Thoracic aorta (tissue), 2 donors: ENCODE data around the gene FERMT3. TPM values are rescaled to one million over a fixed set of nuclear protein-coding genes. Genes with fewer than 3 reads are reported as not detected.

Experiments used
- ATAC-seq: fragments of 150-250 bp; one replicate; pipeline ENCODE4 v1.8.0; 2017; ENCODE audit warnings: low read depth; ENCODE audit not compliant: insufficient number of reproducible peaks, low FRiP score
- DNase-seq: peaks from one replicate; pipeline ENCODE4 v3.0.0-alpha.2; 2020; ENCODE audit warnings: low spot score
- H3K27ac ChIP-seq, 2 donors: fragments of 200-600 bp; sonication (generic); 1 replicate in 1 of 2; 2 replicates in 1 of 2; pipeline ENCODE4 v1.5.1; 2016; ENCODE audit warnings: mild to moderate bottlenecking in 2 of 2, moderate library complexity in 2 of 2
- H3K27me3 ChIP-seq: fragments of 200-600 bp; sonication (generic); replicated peaks from 2 replicates; pipeline ENCODE4 v1.6.0; 2016; ENCODE audit warnings: mild to moderate bottlenecking; ENCODE audit not compliant: insufficient read depth
- H3K36me3 ChIP-seq: fragments of 200-600 bp; sonication (generic); one replicate; pipeline ENCODE4 v1.5.1; 2016
- H3K4me1 ChIP-seq, 2 donors: fragments of 200-600 bp; sonication (generic); 1 replicate in 1 of 2; 2 replicates in 1 of 2; pipeline versions ENCODE4 v1.5.1 to v1.6.0; 2016; ENCODE audit warnings: low read depth in 2 of 2, mild to moderate bottlenecking in 1 of 2; ENCODE audit not compliant: control insufficient read depth in 1 of 2
- H3K4me3 ChIP-seq: fragments of 200-600 bp; sonication (generic); 2 replicates; pipeline ENCODE4 v1.5.1; 2016; ENCODE audit warnings: mild to moderate bottlenecking
- H3K9me3 ChIP-seq: fragments of 200-600 bp; sonication (generic); 2 replicates; pipeline ENCODE4 v1.5.1; 2016
- CTCF ChIP-seq: fragments of 200-600 bp; sonication (generic); IDR thresholded peaks from one replicate; pipeline ENCODE4 v1.5.1; 2019; ENCODE audit warnings: antibody characterized with exemption
- total RNA-seq, 2 donors: library from RNA; depleted of rRNA; stranded (reverse); fragments of >200 nt; gene quantifications; one replicate each; pipeline versions ENCODE4 v1.1.0 to v1.2.3, GENCODE V29; 2016

The FERMT3 gene
- total RNA-seq, 2 donors from 2014 or later: 47.2 to 66.6 TPM

GRCh38 chr11:64235437-64236161 lies 29.1 kb downstream of the FERMT3 start:
- ATAC-seq: no peak
- H3K4me3 ChIP-seq: peak overlapping the region; percentile 88
- no peak for DNase-seq
- H3K36me3 ChIP-seq: peaks cover 11% of the 10 kb centered on the region
- peak overlapping the region; percentile 85 to 91 for H3K27ac ChIP-seq
- H3K4me1 ChIP-seq: peaks cover 26 to 55% of the 10 kb centered on the region in 2 donors
- no peaks in the 10 kb centered on the region for H3K27me3 ChIP-seq
- no peak for TF ChIP-seq CTCF
- no peaks in the 10 kb centered on the region for H3K9me3 ChIP-seq

- Histone ChIP-seq H3K36me3 (peaks cover 11% of the 10 kb centered on the region), H3K27ac (no peak overlapping the region), H3K4me3 (no peak overlapping the region), H3K9me3 (no peaks in the 10 kb centered on the region), H3K27me3 (no peaks in the 10 kb centered on the region), H3K4me1 (peaks cover 23 to 46% of the 10 kb centered on the region in 2 donors)
- no peak for ATAC-seq
- TF ChIP-seq CTCF: no peak
- DNase-seq: no peak
Observed at GRCh38 chr11:64237484-64237951, 31.0 kb downstream of the FERMT3 start.

- H3K27ac ChIP-seq: no peak overlapping the region
Observed at GRCh38 chr11:64238076-64238475, 31.6 kb downstream of the FERMT3 start.

GRCh38 chr11:64238999-64239398 lies 32.5 kb downstream of the FERMT3 start:
- H3K36me3 ChIP-seq: peaks cover 19% of the 10 kb centered on the region
- peaks cover 18 to 41% of the 10 kb centered on the region in 2 donors for H3K4me1 ChIP-seq
- ATAC-seq (no peak), DNase-seq (no peak)
- H3K27me3 ChIP-seq: no peaks in the 10 kb centered on the region
- TF ChIP-seq CTCF: no peak
- H3K9me3 ChIP-seq: no peaks in the 10 kb centered on the region
- no peak overlapping the region for H3K4me3 ChIP-seq
- no peak overlapping the region for H3K27ac ChIP-seq

More at GRCh38 chr11:64238076-64238475, 31.6 kb downstream of the FERMT3 start:
- H3K36me3 ChIP-seq: peaks cover 11% of the 10 kb centered on the region
- H3K27me3 ChIP-seq: no peaks in the 10 kb centered on the region
- ATAC-seq (no peak), DNase-seq (no peak)
- H3K4me3 ChIP-seq: no peak overlapping the region
- TF ChIP-seq CTCF: no peak
- peaks cover 25 to 46% of the 10 kb centered on the region in 2 donors for H3K4me1 ChIP-seq
- H3K9me3 ChIP-seq: no peaks in the 10 kb centered on the region

GRCh38 chr11:64239662-64240434 lies 33.3 kb downstream of the FERMT3 start:
- Histone ChIP-seq H3K27me3 (no peaks in the 10 kb centered on the region), H3K36me3 (peaks cover 19% of the 10 kb centered on the region), H3K4me3 (peak overlapping the region; percentile 92), H3K27ac (peak overlapping the region; percentile 94 to 99), H3K9me3 (no peaks in the 10 kb centered on the region), H3K4me1 (peaks cover 19 to 42% of the 10 kb centered on the region in 2 donors)
- ATAC-seq (no peak), DNase-seq (no peak)
- TF ChIP-seq CTCF: no peak
